Body of pancreas (tissue), 4 donors: ENCODE data around the gene PRR14L.

Experiments
- POLR2A ChIP-seq, 3 donors: fragments of 450-650 bp; IDR thresholded peaks; one replicate each; pipeline ENCODE4 v1.6.1; 2016; ENCODE audit warnings: antibody characterized with exemption in 3 of 3, mild to moderate bottlenecking in 2 of 3
- TF ChIP-seq, protein P1 (sequence below), 7 experiments: fragments of 450-650 bp in 4 of 7; fragments of 200-600 bp in 3 of 7; sonication (generic) in 3 of 7; IDR thresholded peaks; one replicate each; pipeline ENCODE4 v1.5.1; 2016 to 2019; ENCODE audit warnings: antibody characterized with exemption in 7 of 7

DNA sequence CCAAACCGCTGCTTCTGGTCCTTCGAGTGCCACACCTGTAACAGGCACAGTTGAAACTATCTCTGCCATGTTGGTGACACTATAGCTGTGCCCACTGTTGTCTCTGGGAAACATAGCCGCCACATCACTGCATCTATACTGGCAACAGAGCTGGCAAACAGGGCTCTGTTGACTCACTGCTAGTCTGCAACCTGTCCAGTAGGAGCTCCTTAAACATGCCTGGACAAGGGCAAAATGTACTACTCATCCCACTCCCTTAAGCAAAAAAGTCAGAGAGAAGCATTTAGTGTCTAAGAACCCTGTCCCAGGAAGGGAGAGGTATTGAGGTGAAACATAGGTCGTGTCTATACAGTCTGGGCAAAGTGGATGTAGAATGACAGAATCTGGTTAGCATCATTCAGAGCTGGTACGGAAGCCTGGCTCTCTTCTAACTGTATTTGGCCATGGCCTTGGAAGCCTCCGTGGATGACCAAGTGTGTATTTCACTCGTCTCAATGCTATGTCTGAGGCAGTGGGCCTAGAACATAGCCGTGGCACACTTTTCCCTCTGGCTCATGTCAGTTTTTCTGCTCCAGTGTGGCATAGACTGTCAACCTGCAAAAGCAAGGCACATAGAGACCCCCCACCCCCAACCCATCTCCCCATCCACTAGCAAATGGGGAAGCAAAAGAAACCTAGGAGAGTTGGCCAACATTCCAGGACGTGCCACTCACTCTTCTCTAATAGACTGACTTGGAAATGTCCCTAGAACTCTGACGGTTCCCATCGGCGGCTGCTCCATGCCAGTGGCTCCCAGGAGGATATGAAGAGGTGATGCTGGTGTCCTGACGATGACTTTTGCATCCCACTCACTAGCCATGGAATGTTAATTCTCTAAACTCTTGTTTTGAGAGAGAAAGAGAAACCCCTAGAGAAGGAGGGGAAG lies 66.5 kb downstream of the PRR14L start:
- TF ChIP-seq, protein P1, sequence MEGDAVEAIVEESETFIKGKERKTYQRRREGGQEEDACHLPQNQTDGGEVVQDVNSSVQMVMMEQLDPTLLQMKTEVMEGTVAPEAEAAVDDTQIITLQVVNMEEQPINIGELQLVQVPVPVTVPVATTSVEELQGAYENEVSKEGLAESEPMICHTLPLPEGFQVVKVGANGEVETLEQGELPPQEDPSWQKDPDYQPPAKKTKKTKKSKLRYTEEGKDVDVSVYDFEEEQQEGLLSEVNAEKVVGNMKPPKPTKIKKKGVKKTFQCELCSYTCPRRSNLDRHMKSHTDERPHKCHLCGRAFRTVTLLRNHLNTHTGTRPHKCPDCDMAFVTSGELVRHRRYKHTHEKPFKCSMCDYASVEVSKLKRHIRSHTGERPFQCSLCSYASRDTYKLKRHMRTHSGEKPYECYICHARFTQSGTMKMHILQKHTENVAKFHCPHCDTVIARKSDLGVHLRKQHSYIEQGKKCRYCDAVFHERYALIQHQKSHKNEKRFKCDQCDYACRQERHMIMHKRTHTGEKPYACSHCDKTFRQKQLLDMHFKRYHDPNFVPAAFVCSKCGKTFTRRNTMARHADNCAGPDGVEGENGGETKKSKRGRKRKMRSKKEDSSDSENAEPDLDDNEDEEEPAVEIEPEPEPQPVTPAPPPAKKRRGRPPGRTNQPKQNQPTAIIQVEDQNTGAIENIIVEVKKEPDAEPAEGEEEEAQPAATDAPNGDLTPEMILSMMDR (IDR thresholded peaks at IDR 0.05), result no peak
- no peak for TF ChIP-seq POLR2A (IDR thresholded peaks at IDR 0.05)
